ENCODE measurements around the gene ZNF423. TPM values are rescaled to one million over a fixed set of nuclear protein-coding genes. Genes with fewer than 3 reads are reported as not detected.

Gene ZNF423
- total and polyA plus RNA-seq, 2 of the 13 experiments (the other 11 are each of a cell fraction or from before 2014, with no cell fraction given) = 0.07 to 0.31 TPM

DNA sequence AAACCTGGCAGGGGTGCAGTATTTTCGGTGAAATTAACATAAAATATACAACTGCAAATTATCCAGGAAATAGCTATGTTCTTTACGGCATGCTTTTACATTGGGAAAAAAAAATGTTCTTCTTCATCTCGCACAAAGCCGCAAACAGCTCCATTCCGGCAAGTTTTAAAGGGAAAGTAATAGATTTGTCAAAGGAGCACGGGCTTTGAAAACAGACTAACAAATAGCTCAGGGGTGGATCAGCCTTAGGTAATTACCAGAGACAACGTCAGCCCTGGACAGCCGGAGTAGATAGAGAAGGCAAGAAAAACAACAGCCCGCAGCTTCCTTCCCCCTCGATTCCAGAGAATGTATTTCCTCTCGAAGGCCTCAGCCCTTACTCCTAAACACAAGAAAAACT, 259.8 kb downstream of the ZNF423 start:
- intact Hi-C loops (cut with micrococcal nuclease; ENCODE audit: unreplicated experiment) (no loop called here), in situ Hi-C loops (cut with HindIII; ENCODE audit: extremely low pct_ligation_motif_present, low pct_unique_long_range_greater_than_20kb) (no loop called here)
- H3K27ac ChIP-seq (ENCODE audit: extremely low read length, insufficient read depth, low read length) = no peak overlapping the region
- H3K9ac ChIP-seq (ENCODE audit: insufficient read depth, low read depth, low read length) = no peak overlapping the region
- no peaks in the 10 kb centered on the region for H3K9me3 ChIP-seq (ENCODE audit: low read length)
- H3K4me1 ChIP-seq (ENCODE audit: insufficient read depth, low read length) = no peaks in the 10 kb centered on the region
- H3K4me2 ChIP-seq (ENCODE audit: low read depth, low read length) = no peak overlapping the region
- 36% methylated on average over 11 of the region's 11 CpGs for WGBS (ENCODE audit: low lambda C conversion rate)
- DNase-seq (ENCODE audit: low spot score) (no peak), ATAC-seq (no peak), FAIRE-seq (no peak)
- ChIA-PET CTCF (ENCODE audit: low intra/inter-chr PET ratio, low total read pairs) (no interaction called here), POLR2A (no interaction called here)
- H2AFZ ChIP-seq (ENCODE audit: low read length) = no peak overlapping the region
- H4K20me1 ChIP-seq (ENCODE audit: insufficient read depth, low read length) = no peaks in the 10 kb centered on the region
- no peaks in the 10 kb centered on the region for H3K36me3 ChIP-seq (replicated peaks in 1 of 2; ENCODE audit: control insufficient read depth in 1 of 2, insufficient read depth in 2 of 2, low read length in 2 of 2)
- no peak for TF ChIP-seq ZNF605 (CRISPR knock-in tag; IDR thresholded peaks at IDR 0.05)
- TF ChIP-seq SOX6 (IDR thresholded peaks at IDR 0.05) = no peak
- no peak for TF ChIP-seq SOX6 (CRISPR knock-in tag; IDR thresholded peaks at IDR 0.05)
- TF ChIP-seq ZBTB20 (CRISPR knock-in tag; IDR thresholded peaks at IDR 0.05; ENCODE audit: borderline replicate concordance, low read depth) = no peak
- TF ChIP-seq ZNF414 (CRISPR knock-in tag; IDR thresholded peaks at IDR 0.05) = no peak
- no peak for TF ChIP-seq MYNN (CRISPR knock-in tag; IDR thresholded peaks at IDR 0.05; ENCODE audit: low read depth)
- no peak for TF ChIP-seq ELF1 (CRISPR knock-in tag; IDR thresholded peaks at IDR 0.05)
- TF ChIP-seq ZNF777 (CRISPR knock-in tag; IDR thresholded peaks at IDR 0.05) = no peak
- no peak for TF ChIP-seq FOXA1 (IDR thresholded peaks at IDR 0.05)
- no peak for TF ChIP-seq FOXA1 (CRISPR knock-in tag; IDR thresholded peaks at IDR 0.05)
- no peak for TF ChIP-seq ZNF570 (CRISPR knock-in tag; IDR thresholded peaks at IDR 0.05; ENCODE audit: borderline replicate concordance)
- no peak for TF ChIP-seq ZNF441 (CRISPR knock-in tag; IDR thresholded peaks at IDR 0.05; ENCODE audit: borderline replicate concordance)
- TF ChIP-seq PCBP1 (IDR thresholded peaks at IDR 0.05; ENCODE audit: borderline replicate concordance, low read depth, low read length) = no peak
- TF ChIP-seq HOXA3 (CRISPR knock-in tag; IDR thresholded peaks at IDR 0.05) = no peak
- TF ChIP-seq TBL1XR1 (IDR thresholded peaks at IDR 0.05; ENCODE audit: borderline replicate concordance, low read length, partially characterized antibody) = no peak
- TF ChIP-seq MAFG (CRISPR knock-in tag; IDR thresholded peaks at IDR 0.05) = no peak
- no peak for TF ChIP-seq HMGXB3 (CRISPR knock-in tag; IDR thresholded peaks at IDR 0.05; ENCODE audit: borderline replicate concordance)
- TF ChIP-seq, protein P1, sequence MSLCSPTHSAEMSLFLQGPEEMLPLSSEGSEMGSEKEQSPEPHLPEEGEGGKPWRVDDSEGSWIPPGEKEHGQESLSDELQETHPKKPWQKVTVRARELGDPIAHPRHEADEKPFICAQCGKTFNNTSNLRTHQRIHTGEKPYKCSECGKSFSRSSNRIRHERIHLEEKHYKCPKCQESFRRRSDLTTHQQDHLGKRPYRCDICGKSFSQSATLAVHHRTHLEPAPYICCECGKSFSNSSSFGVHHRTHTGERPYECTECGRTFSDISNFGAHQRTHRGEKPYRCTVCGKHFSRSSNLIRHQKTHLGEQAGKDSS (CRISPR knock-in tag; IDR thresholded peaks at IDR 0.05; ENCODE audit: borderline replicate concordance, low read depth) = no peak
- TF ChIP-seq RFXAP (CRISPR knock-in tag; IDR thresholded peaks at IDR 0.05; ENCODE audit: borderline replicate concordance) = no peak
- TF ChIP-seq REXO4 (CRISPR knock-in tag; IDR thresholded peaks at IDR 0.05; ENCODE audit: borderline replicate concordance) = no peak
- no peak for TF ChIP-seq AGO1 (IDR thresholded peaks at IDR 0.05; ENCODE audit: low read depth, low read length, poor library complexity, severe bottlenecking)
- H3K4me3 ChIP-seq (replicated peaks in 1 of 3; ENCODE audit: insufficient read depth in 1 of 3, low read depth in 2 of 3, low read length in 3 of 3) = no peak overlapping the region
- H3K79me2 ChIP-seq (ENCODE audit: insufficient read depth, low read length) = no peaks in the 10 kb centered on the region
- peaks cover 0 to 7% of the 10 kb centered on the region in 2 experiments; a peak in 3 of 5 replicates for H3K27me3 ChIP-seq (ENCODE audit: control insufficient read depth in 1 of 2, insufficient read depth in 2 of 2, low read length in 2 of 2)
- BruUV-seq (replicated peaks) = no TSS peak

Data from HepG2 (cell line).